Caco-2 (cell line): ENCODE data around the gene KLHL40. TPM values are rescaled to one million over a fixed set of nuclear protein-coding genes. Genes with fewer than 3 reads are reported as not detected.

Experiments used
- BruUV-seq: library from RNA; stranded (reverse); fragments of 400-500 nt; replicated peaks from 2 replicates; lab custom pipeline; 2021; lab: Mats Ljungman, UMichigan
- CTCF ChIA-PET: fragments of 300-600 bp; sonication (Branson Sonifier 250); formaldehyde crosslinking; loops from one replicate; lab custom pipeline; 2022; ENCODE audit warnings: antibody characterized with exemption; lab: Charles Lee
- POLR2A ChIA-PET: fragments of 300-600 bp; sonication (Branson Sonifier 250); formaldehyde crosslinking; loops from one replicate; lab custom pipeline; 2022; ENCODE audit warnings: antibody characterized with exemption; lab: Charles Lee
- DNase-seq, 2 experiments: peaks; one replicate each; pipeline versions ENCODE4 v3.0.0 to v3.0.0-alpha.2; 2020 to 2022
- H3K27me3 ChIP-seq: replicated peaks from 2 replicates; pipeline ENCODE4 v1.6.0; 2011; ENCODE audit warnings: low read length; ENCODE audit not compliant: control insufficient read depth, insufficient read depth
- H3K36me3 ChIP-seq: 2 replicates; pipeline ENCODE4 v1.5.1; 2011; ENCODE audit warnings: low read length; ENCODE audit not compliant: control insufficient read depth, insufficient read depth
- H3K4me1 ChIP-seq: fragments of 250-450 bp; sonication (Bioruptor Pico); 2 replicates; pipeline ENCODE4 v1.5.1; 2020; ENCODE audit warnings: mild to moderate bottlenecking
- H3K4me3 ChIP-seq: 2 replicates; pipeline ENCODE4 v1.5.1; 2011; ENCODE audit warnings: low read depth, mild to moderate bottlenecking, control low read depth, low read length
- H3K9me3 ChIP-seq: fragments of 250-450 bp; sonication (Bioruptor Pico); 2 replicates; pipeline ENCODE4 v1.5.1; 2020; ENCODE audit warnings: mild to moderate bottlenecking, moderate library complexity
- H3K27ac Mint-ChIP-seq: one replicate; pipeline ENCODE4 v1.8.0; 2022; ENCODE audit warnings: mixed read lengths; ENCODE audit not compliant: unreplicated experiment
- H3K27me3 Mint-ChIP-seq: one replicate; pipeline ENCODE4 v1.8.0; 2022; ENCODE audit warnings: mixed read lengths; ENCODE audit not compliant: insufficient read depth, unreplicated experiment
- H3K36me3 Mint-ChIP-seq: one replicate; pipeline ENCODE4 v1.8.0; 2022; ENCODE audit warnings: mild to moderate bottlenecking, mixed read lengths; ENCODE audit not compliant: insufficient read depth, unreplicated experiment
- H3K4me1 Mint-ChIP-seq: one replicate; pipeline ENCODE4 v1.8.0; 2022; ENCODE audit warnings: low read depth, mixed read lengths; ENCODE audit not compliant: unreplicated experiment
- H3K4me3 Mint-ChIP-seq: one replicate; pipeline ENCODE4 v1.8.0; 2022; ENCODE audit warnings: mild to moderate bottlenecking, moderate library complexity, mixed read lengths; ENCODE audit not compliant: unreplicated experiment
- H3K9me3 Mint-ChIP-seq: one replicate; pipeline ENCODE4 v1.8.0; 2022; ENCODE audit warnings: mixed read lengths; ENCODE audit not compliant: unreplicated experiment
- intact Hi-C: fragments of 100-400 bp; cut with micrococcal nuclease; formaldehyde crosslinking; loops from one replicate; pipeline ENCODE4 v1.10.0; 2022; ENCODE audit not compliant: unreplicated experiment
- total RNA-seq: library from RNA; stranded (reverse); gene quantifications from 2 replicates; pipeline ENCODE4 v1.2.3, GENCODE V29; 2022
- TF ChIP-seq, protein P1 (sequence below), 2 experiments: fragments of 200-600 bp in 1 of 2; IDR thresholded peaks; 1 replicate in 1 of 2; 2 replicates in 1 of 2; pipeline versions ENCODE4 v1.5.1 to v1.8.0; 2011 to 2022; ENCODE audit warnings: antibody characterized with exemption in 1 of 2, control low read depth in 1 of 2, inconsistent platforms in 1 of 2, low read depth in 1 of 2, low read length in 1 of 2, mild to moderate bottlenecking in 1 of 2, moderate library complexity in 1 of 2; ENCODE audit not compliant: insufficient read depth in 1 of 2, severe bottlenecking in 1 of 2, unreplicated experiment in 1 of 2

KLHL40 gene
- total RNA-seq, 1 experiment from 2014 or later = not detected

DNA sequence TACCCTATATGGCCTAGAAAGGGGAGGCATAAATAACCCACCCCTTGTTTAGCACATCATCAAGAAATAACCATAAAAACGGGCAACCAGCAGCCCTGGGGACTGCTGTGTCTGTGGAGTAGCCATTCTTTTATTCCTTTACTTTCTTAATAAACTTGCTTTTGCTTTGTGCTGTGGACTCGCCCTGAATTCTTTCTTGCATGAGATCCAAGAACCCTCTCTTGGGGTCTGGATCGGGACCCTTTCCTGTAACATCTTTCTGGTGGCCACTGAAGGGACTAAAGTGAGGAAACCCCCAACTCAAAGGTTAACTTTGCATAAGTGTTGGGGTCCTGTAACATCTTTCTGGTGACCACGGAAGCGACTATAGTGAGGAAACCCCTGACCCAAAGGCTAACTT lies 33.0 kb downstream of the KLHL40 start:
- ChIA-PET CTCF (no interaction called here), POLR2A (no interaction called here)
- intact Hi-C loops = no loop called here
- H3K36me3 ChIP-seq = no peaks in the 10 kb centered on the region
- no TSS peak for BruUV-seq
- no peaks in the 10 kb centered on the region for H3K27me3 ChIP-seq
- DNase-seq = no peak
- TF ChIP-seq, protein P1, sequence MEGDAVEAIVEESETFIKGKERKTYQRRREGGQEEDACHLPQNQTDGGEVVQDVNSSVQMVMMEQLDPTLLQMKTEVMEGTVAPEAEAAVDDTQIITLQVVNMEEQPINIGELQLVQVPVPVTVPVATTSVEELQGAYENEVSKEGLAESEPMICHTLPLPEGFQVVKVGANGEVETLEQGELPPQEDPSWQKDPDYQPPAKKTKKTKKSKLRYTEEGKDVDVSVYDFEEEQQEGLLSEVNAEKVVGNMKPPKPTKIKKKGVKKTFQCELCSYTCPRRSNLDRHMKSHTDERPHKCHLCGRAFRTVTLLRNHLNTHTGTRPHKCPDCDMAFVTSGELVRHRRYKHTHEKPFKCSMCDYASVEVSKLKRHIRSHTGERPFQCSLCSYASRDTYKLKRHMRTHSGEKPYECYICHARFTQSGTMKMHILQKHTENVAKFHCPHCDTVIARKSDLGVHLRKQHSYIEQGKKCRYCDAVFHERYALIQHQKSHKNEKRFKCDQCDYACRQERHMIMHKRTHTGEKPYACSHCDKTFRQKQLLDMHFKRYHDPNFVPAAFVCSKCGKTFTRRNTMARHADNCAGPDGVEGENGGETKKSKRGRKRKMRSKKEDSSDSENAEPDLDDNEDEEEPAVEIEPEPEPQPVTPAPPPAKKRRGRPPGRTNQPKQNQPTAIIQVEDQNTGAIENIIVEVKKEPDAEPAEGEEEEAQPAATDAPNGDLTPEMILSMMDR (IDR thresholded peaks at IDR 0.05; ENCODE audit: insufficient read depth in 1 of 2, low read depth in 1 of 2, low read length in 1 of 2, severe bottlenecking in 1 of 2, unreplicated experiment in 1 of 2) = no peak
- H3K4me1 Mint-ChIP-seq = no peaks in the 10 kb centered on the region
- no peak overlapping the region for H3K4me3 ChIP-seq
- H3K9me3 Mint-ChIP-seq = no peaks in the 10 kb centered on the region
- H3K36me3 Mint-ChIP-seq = no peaks in the 10 kb centered on the region
- no peak overlapping the region for H3K4me3 Mint-ChIP-seq
- H3K9me3 ChIP-seq = no peaks in the 10 kb centered on the region
- H3K27me3 Mint-ChIP-seq = peaks cover 5% of the 10 kb centered on the region
- no peak overlapping the region for H3K27ac Mint-ChIP-seq
- no peaks in the 10 kb centered on the region for H3K4me1 ChIP-seq

DNA sequence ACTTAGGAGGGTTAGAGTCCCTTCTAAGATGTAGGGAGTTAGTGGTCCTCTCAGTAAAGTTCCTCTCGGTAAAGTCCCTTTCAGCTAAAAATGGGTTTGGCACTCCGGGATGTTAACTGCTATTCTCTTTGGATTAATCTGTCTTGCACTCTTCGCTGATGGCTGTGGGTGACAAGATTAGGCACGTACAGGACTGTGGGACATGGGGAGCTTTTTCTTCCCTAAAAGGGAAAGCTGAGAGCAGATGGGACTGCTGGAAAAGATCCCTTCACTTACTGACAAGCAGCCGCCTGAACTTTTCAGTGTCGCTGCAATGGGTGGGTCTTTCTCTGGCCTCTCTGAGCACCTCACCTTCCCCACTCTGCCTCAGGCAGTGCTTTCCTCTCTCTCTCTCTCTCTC lies 33.7 kb downstream of the KLHL40 start:
- Histone ChIP-seq H3K36me3 (no peaks in the 10 kb centered on the region), H3K4me3 (no peak overlapping the region), H3K9me3 (no peaks in the 10 kb centered on the region), H3K27me3 (no peaks in the 10 kb centered on the region), H3K4me1 (no peaks in the 10 kb centered on the region)
- H3K4me1 Mint-ChIP-seq = no peaks in the 10 kb centered on the region
- intact Hi-C loops = no loop called here
- peaks cover 4% of the 10 kb centered on the region for H3K27me3 Mint-ChIP-seq
- no peaks in the 10 kb centered on the region for H3K36me3 Mint-ChIP-seq
- no peak for DNase-seq
- CTCF ChIA-PET = no interaction called here
- no peak overlapping the region for H3K4me3 Mint-ChIP-seq
- H3K9me3 Mint-ChIP-seq = no peaks in the 10 kb centered on the region
- no peak overlapping the region for H3K27ac Mint-ChIP-seq
- no TSS peak for BruUV-seq
- POLR2A ChIA-PET = no interaction called here
- TF ChIP-seq, protein P1 (IDR thresholded peaks at IDR 0.05; ENCODE audit: insufficient read depth in 1 of 2, low read depth in 1 of 2, low read length in 1 of 2, severe bottlenecking in 1 of 2, unreplicated experiment in 1 of 2) = no peak

DNA sequence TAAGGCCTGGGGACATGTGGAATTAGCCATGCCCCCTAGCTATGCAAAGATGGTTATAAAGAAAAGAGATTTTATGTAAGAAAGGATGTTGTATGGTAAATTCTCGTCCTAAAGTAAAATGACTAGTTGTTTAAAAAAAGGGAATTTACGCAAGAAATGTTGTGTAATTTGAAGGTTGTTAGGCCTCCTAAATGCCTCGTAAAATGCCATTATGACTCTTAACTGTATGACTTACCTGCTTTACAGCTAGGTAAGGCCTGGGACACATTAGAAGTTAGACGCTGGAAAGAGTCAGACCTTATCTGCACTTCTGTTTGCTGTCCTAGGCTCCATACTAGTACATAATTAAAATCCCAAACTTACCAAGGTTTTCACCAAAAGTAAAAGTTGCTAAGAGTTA lies 34.8 kb downstream of the KLHL40 start:
- intact Hi-C loops = no loop called here
- no peaks in the 10 kb centered on the region for H3K4me1 ChIP-seq

More for the DNA sequence above, 34.8 kb downstream of the KLHL40 start:
- ChIA-PET CTCF (no interaction called here), POLR2A (no interaction called here)
- H3K9me3 Mint-ChIP-seq = no peaks in the 10 kb centered on the region
- Histone ChIP-seq H3K27me3 (no peaks in the 10 kb centered on the region), H3K9me3 (no peaks in the 10 kb centered on the region), H3K36me3 (no peaks in the 10 kb centered on the region), H3K4me3 (no peak overlapping the region)
- BruUV-seq = no TSS peak
- peaks cover 4% of the 10 kb centered on the region for H3K27me3 Mint-ChIP-seq
- no peak for DNase-seq
- H3K4me1 Mint-ChIP-seq = no peaks in the 10 kb centered on the region
- no peak overlapping the region for H3K27ac Mint-ChIP-seq
- H3K36me3 Mint-ChIP-seq = no peaks in the 10 kb centered on the region
- no peak overlapping the region for H3K4me3 Mint-ChIP-seq
- TF ChIP-seq, protein P1 (IDR thresholded peaks at IDR 0.05; ENCODE audit: insufficient read depth in 1 of 2, low read depth in 1 of 2, low read length in 1 of 2, severe bottlenecking in 1 of 2, unreplicated experiment in 1 of 2) = no peak
